ENCODE results near the gene KLHL41.

KLHL41 gene

GRCh38 chr2:169509298-169509885 lies at the start of gene KLHL41:
Gene KLHL41 (plus strand): TSS chr2:169509702. CDS start chr2:169509779, 77 bp downstream.
- no peak for DNase-seq (ENCODE audit: low read depth in 2 of 2)

GRCh38 chr2:169461143-169461542 lies 48.4 kb upstream of the KLHL41 start:
- DNase-seq (ENCODE audit: low read depth in 2 of 2): no peak

GRCh38 chr2:169462896-169463695 lies 46.4 kb upstream of the KLHL41 start:
- DNase-seq (ENCODE audit: low read depth in 2 of 2): no peak

GRCh38 chr2:169464466-169464865 lies 45.0 kb upstream of the KLHL41 start:
- DNase-seq (ENCODE audit: low read depth in 2 of 2): no peak

- no peak for DNase-seq (ENCODE audit: low read depth in 2 of 2)
Measured at GRCh38 chr2:169464882-169465281, 44.6 kb upstream of the KLHL41 start.

GRCh38 chr2:169468841-169469240 lies 40.7 kb upstream of the KLHL41 start:
- no peak for DNase-seq (ENCODE audit: low read depth in 2 of 2)

- no peak for DNase-seq (ENCODE audit: low read depth in 2 of 2)
Measured at GRCh38 chr2:169469952-169470572, 39.4 kb upstream of the KLHL41 start.

- DNase-seq (ENCODE audit: low read depth in 2 of 2): no peak
Measured at GRCh38 chr2:169472249-169472648, 37.3 kb upstream of the KLHL41 start.

GRCh38 chr2:169476459-169476858 lies 33.0 kb upstream of the KLHL41 start:
- no peak for DNase-seq (ENCODE audit: low read depth in 2 of 2)

GRCh38 chr2:169478339-169478738 lies 31.2 kb upstream of the KLHL41 start:
- no peak for DNase-seq (ENCODE audit: low read depth in 2 of 2)

GRCh38 chr2:169478745-169479256 lies 30.7 kb upstream of the KLHL41 start:
- DNase-seq (ENCODE audit: low read depth in 2 of 2): no peak

- DNase-seq (ENCODE audit: low read depth in 2 of 2): peak; percentile 33 to 63
Measured at GRCh38 chr2:169479257-169480078, 30.0 kb upstream of the KLHL41 start, which contains the start of gene BBS5. Gene BBS5 (plus strand): TSS chr2:169479494. CDS start chr2:169479554, 60 bp downstream.

- no peak for DNase-seq (ENCODE audit: low read depth in 2 of 2)
Measured at GRCh38 chr2:169480079-169480465, 29.4 kb upstream of the KLHL41 start.

- no peak for DNase-seq (ENCODE audit: low read depth in 2 of 2)
Measured at GRCh38 chr2:169485650-169486138, 23.8 kb upstream of the KLHL41 start.

- DNase-seq (ENCODE audit: low read depth in 2 of 2): no peak
Measured at GRCh38 chr2:169486487-169486886, 23.0 kb upstream of the KLHL41 start.

- DNase-seq (ENCODE audit: low read depth in 2 of 2): no peak
Measured at GRCh38 chr2:169490834-169491233, 18.7 kb upstream of the KLHL41 start.

- no peak for DNase-seq (ENCODE audit: low read depth in 2 of 2)
Measured at GRCh38 chr2:169491378-169491777, 18.1 kb upstream of the KLHL41 start.

- DNase-seq (ENCODE audit: low read depth in 2 of 2): no peak
Measured at GRCh38 chr2:169493360-169493759, 16.1 kb upstream of the KLHL41 start.

GRCh38 chr2:169495310-169495928 lies 14.1 kb upstream of the KLHL41 start:
- DNase-seq (ENCODE audit: low read depth in 2 of 2): no peak

GRCh38 chr2:169504651-169505050 lies 4.9 kb upstream of the KLHL41 start:
- no peak for DNase-seq (ENCODE audit: low read depth in 2 of 2)

- no peak for DNase-seq (ENCODE audit: low read depth in 2 of 2)
Measured at GRCh38 chr2:169507698-169508097, 1.8 kb upstream of the KLHL41 start.
